Measurements from ENCODE around the gene TMEM154.
A peak's percentile ranks its signal among the peaks of the same experiment; 100 is the strongest.

The TMEM154 gene

GRCh38 chr4:152679414-152680281 is at the start of gene TMEM154:
Gene TMEM154, minus strand, starts transcription at chr4:152679997. Its CDS starts 64 bp downstream, at chr4:152679933.
- H3K4me3 ChIP-seq (ENCODE audit: low read depth, low read length, poor library complexity, severe bottlenecking) = peak within 1 kb of the TSS; percentile 69
- H2AFZ ChIP-seq (ENCODE audit: low read length) = peak within 1 kb of the TSS; percentile 26; the same call in 1 of the 2 replicates
- no peaks in the 10 kb centered on the region for H4K20me1 ChIP-seq (ENCODE audit: insufficient read depth, low read length)
- H3K9ac ChIP-seq (ENCODE audit: low read length) = peak within 1 kb of the TSS; percentile 70
- H3K36me3 ChIP-seq (ENCODE audit: insufficient read depth, low read length) = no peaks in the 10 kb centered on the region; the same call in 1 of the 2 replicates
- H3K9me3 ChIP-seq (ENCODE audit: low read length) = no peaks in the 10 kb centered on the region
- peaks cover 61% of the 10 kb centered on the region for H3K4me1 ChIP-seq (ENCODE audit: insufficient read depth, low read length, severe bottlenecking)
- no peaks in the 10 kb centered on the region for H3F3A ChIP-seq (ENCODE audit: insufficient read depth, low read length)
- peak within 1 kb of the TSS; percentile 83 for H3K4me2 ChIP-seq (ENCODE audit: low read length)
- no peaks in the 10 kb centered on the region for H3K9me2 ChIP-seq (ENCODE audit: low read depth, low read length)
- H3K27me3 ChIP-seq (ENCODE audit: insufficient read depth, low read length) = no peaks in the 10 kb centered on the region
- no peaks in the 10 kb centered on the region for H3K79me2 ChIP-seq (ENCODE audit: insufficient read depth, low read length)
- no peak for TF ChIP-seq CTCF (IDR thresholded peaks at IDR 0.05; ENCODE audit: low read length)
- no peak within 1 kb of the TSS for H3K27ac ChIP-seq (ENCODE audit: low read depth, low read length, poor library complexity, severe bottlenecking)

GRCh38 chr4:152729466-152729865 is 49.7 kb upstream of the TMEM154 start:
- Histone ChIP-seq H2AFZ (ENCODE audit: low read length) (no peak overlapping the region), H3K4me3 (ENCODE audit: low read depth, low read length, poor library complexity, severe bottlenecking) (no peak overlapping the region)

GRCh38 chr4:152728343-152728742 is 48.5 kb upstream of the TMEM154 start:
- no peaks in the 10 kb centered on the region for H3K9me3 ChIP-seq (ENCODE audit: low read length)
- no peak overlapping the region for H3K27ac ChIP-seq (ENCODE audit: low read depth, low read length, poor library complexity, severe bottlenecking)
- no peaks in the 10 kb centered on the region for H3F3A ChIP-seq (ENCODE audit: insufficient read depth, low read length)
- no peak overlapping the region for H3K9ac ChIP-seq (ENCODE audit: low read length)
- TF ChIP-seq CTCF (IDR thresholded peaks at IDR 0.05; ENCODE audit: low read length) = no peak
- TF ChIP-seq EZH2 (IDR thresholded peaks at IDR 0.05; ENCODE audit: borderline replicate concordance, low read length) = no peak
- H3K4me3 ChIP-seq (ENCODE audit: low read depth, low read length, poor library complexity, severe bottlenecking) = no peak overlapping the region
- no peaks in the 10 kb centered on the region; the same call in 1 of the 2 replicates for H3K36me3 ChIP-seq (ENCODE audit: insufficient read depth, low read length)
- no peak overlapping the region for H3K4me2 ChIP-seq (ENCODE audit: low read length)
- H3K27me3 ChIP-seq (ENCODE audit: insufficient read depth, low read length) = no peaks in the 10 kb centered on the region
- H4K20me1 ChIP-seq (ENCODE audit: insufficient read depth, low read length) = no peaks in the 10 kb centered on the region
- H3K79me2 ChIP-seq (ENCODE audit: insufficient read depth, low read length) = no peaks in the 10 kb centered on the region
- H2AFZ ChIP-seq (ENCODE audit: low read length) = no peak overlapping the region
- H3K4me1 ChIP-seq (ENCODE audit: insufficient read depth, low read length, severe bottlenecking) = peaks cover 8% of the 10 kb centered on the region
- no peaks in the 10 kb centered on the region for H3K9me2 ChIP-seq (ENCODE audit: low read depth, low read length)

More at GRCh38 chr4:152729466-152729865, 49.7 kb upstream of the TMEM154 start:
- no peaks in the 10 kb centered on the region for H3K9me2 ChIP-seq (ENCODE audit: low read depth, low read length)
- no peak overlapping the region for H3K27ac ChIP-seq (ENCODE audit: low read depth, low read length, poor library complexity, severe bottlenecking)
- H3K27me3 ChIP-seq (ENCODE audit: insufficient read depth, low read length) = no peaks in the 10 kb centered on the region
- H3F3A ChIP-seq (ENCODE audit: insufficient read depth, low read length) = no peaks in the 10 kb centered on the region
- no peak for TF ChIP-seq EZH2 (IDR thresholded peaks at IDR 0.05; ENCODE audit: borderline replicate concordance, low read length)
- TF ChIP-seq CTCF (IDR thresholded peaks at IDR 0.05; ENCODE audit: low read length) = no peak
- H3K9ac ChIP-seq (ENCODE audit: low read length) = no peak overlapping the region
- H3K4me1 ChIP-seq (ENCODE audit: insufficient read depth, low read length, severe bottlenecking) = peaks cover 8% of the 10 kb centered on the region
- no peaks in the 10 kb centered on the region for H4K20me1 ChIP-seq (ENCODE audit: insufficient read depth, low read length)
- H3K79me2 ChIP-seq (ENCODE audit: insufficient read depth, low read length) = no peaks in the 10 kb centered on the region
- no peaks in the 10 kb centered on the region; the same call in 1 of the 2 replicates for H3K36me3 ChIP-seq (ENCODE audit: insufficient read depth, low read length)
- H3K9me3 ChIP-seq (ENCODE audit: low read length) = no peaks in the 10 kb centered on the region
- no peak overlapping the region for H3K4me2 ChIP-seq (ENCODE audit: low read length)

Measured in OCI-LY1 (cell line).